Measurements from ENCODE around the gene SLC9A2. TPM values are rescaled to one million over a fixed set of nuclear protein-coding genes. Genes with fewer than 3 reads are reported as not detected.

The SLC9A2 gene
- total RNA-seq, 2 donors from 2014 or later: not detected

DNA sequence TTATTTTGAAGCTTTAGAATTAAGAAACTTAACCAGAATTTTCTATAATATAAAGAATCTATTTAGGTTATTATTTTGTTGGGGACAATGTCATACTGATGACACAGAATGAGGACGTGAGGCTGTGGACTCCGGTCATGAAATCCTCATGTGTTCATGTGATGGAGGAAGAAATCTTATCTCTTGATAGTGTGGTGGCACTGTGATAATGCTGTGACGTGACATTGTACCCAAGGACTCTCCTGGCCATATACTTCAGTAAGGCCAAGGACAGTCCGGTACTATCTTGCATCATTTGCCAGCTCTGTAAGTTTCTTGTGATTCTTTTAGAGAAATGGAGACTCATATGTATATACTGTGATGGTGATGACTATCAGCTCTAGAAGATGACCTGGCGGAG lies 59.1 kb downstream of the SLC9A2 start:
- Histone ChIP-seq H3K27ac (ENCODE audit: low read depth, low read length) (no peak overlapping the region), H3K36me3 (ENCODE audit: control insufficient read depth, insufficient read depth, low read length) (no peaks in the 10 kb centered on the region), H3K9ac (ENCODE audit: extremely low read depth, low read length, poor library complexity, severe bottlenecking) (no peak overlapping the region), H3K4me3 (ENCODE audit: low read length) (no peak overlapping the region), H3K27me3 (ENCODE audit: control insufficient read depth, insufficient read depth, low read length, poor library complexity, severe bottlenecking) (no peaks in the 10 kb centered on the region), H3K4me1 (ENCODE audit: control insufficient read depth, insufficient read depth, low read length) (no peaks in the 10 kb centered on the region), H3K9me3 (ENCODE audit: control insufficient read depth, low read length) (no peaks in the 10 kb centered on the region)
- Mint-ChIP-seq H3K9me3 (no peaks in the 10 kb centered on the region), H3K27me3 (ENCODE audit: insufficient read depth) (peaks cover 2% of the 10 kb centered on the region), H3K36me3 (ENCODE audit: low read depth) (no peaks in the 10 kb centered on the region), H3K4me1 (no peaks in the 10 kb centered on the region), H3K27ac (no peak overlapping the region), H3K4me3 (no peak overlapping the region)
- DNase-seq: no peak
- WGBS, 2 experiments (ENCODE audit: insufficient coverage in 1 of 2, insufficient read length in 1 of 2): 87% methylated on average over 5 of the region's 5 CpGs; no CpG with 5 or more reads in 1 of the 2 experiments
- TF ChIP-seq, protein P1, sequence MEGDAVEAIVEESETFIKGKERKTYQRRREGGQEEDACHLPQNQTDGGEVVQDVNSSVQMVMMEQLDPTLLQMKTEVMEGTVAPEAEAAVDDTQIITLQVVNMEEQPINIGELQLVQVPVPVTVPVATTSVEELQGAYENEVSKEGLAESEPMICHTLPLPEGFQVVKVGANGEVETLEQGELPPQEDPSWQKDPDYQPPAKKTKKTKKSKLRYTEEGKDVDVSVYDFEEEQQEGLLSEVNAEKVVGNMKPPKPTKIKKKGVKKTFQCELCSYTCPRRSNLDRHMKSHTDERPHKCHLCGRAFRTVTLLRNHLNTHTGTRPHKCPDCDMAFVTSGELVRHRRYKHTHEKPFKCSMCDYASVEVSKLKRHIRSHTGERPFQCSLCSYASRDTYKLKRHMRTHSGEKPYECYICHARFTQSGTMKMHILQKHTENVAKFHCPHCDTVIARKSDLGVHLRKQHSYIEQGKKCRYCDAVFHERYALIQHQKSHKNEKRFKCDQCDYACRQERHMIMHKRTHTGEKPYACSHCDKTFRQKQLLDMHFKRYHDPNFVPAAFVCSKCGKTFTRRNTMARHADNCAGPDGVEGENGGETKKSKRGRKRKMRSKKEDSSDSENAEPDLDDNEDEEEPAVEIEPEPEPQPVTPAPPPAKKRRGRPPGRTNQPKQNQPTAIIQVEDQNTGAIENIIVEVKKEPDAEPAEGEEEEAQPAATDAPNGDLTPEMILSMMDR (conservative IDR thresholded peaks at IDR 0.05): no peak

- WGBS, 2 experiments (ENCODE audit: insufficient coverage in 1 of 2, insufficient read length in 1 of 2): 90 to 94% methylated on average over 9 to 11 of the region's 11 CpGs
- no peak overlapping the region for H3K27ac ChIP-seq (ENCODE audit: low read depth, low read length)
- H3K4me3 Mint-ChIP-seq: no peak overlapping the region
- H3K36me3 Mint-ChIP-seq (ENCODE audit: low read depth): no peaks in the 10 kb centered on the region
- TF ChIP-seq, protein P1 (conservative IDR thresholded peaks at IDR 0.05): no peak
- H3K36me3 ChIP-seq (ENCODE audit: control insufficient read depth, insufficient read depth, low read length): no peaks in the 10 kb centered on the region
- H3K4me1 ChIP-seq (ENCODE audit: control insufficient read depth, insufficient read depth, low read length): no peaks in the 10 kb centered on the region
- no peaks in the 10 kb centered on the region for H3K9me3 ChIP-seq (ENCODE audit: control insufficient read depth, low read length)
- no peaks in the 10 kb centered on the region for H3K4me1 Mint-ChIP-seq
- H3K27ac Mint-ChIP-seq: no peak overlapping the region
- H3K9me3 Mint-ChIP-seq: no peaks in the 10 kb centered on the region
- no peaks in the 10 kb centered on the region for H3K27me3 Mint-ChIP-seq (ENCODE audit: insufficient read depth)
- no peak overlapping the region for H3K9ac ChIP-seq (ENCODE audit: extremely low read depth, low read length, poor library complexity, severe bottlenecking)
- H3K27me3 ChIP-seq (ENCODE audit: control insufficient read depth, insufficient read depth, low read length, poor library complexity, severe bottlenecking): no peaks in the 10 kb centered on the region
- no peak overlapping the region for H3K4me3 ChIP-seq (ENCODE audit: low read length)
- DNase-seq: no peak
These were observed 67.4 kb downstream of the SLC9A2 start for GRCh38 chr2:102686479-102687439.

GRCh38 chr2:102690012-102690411 lies 70.7 kb downstream of the SLC9A2 start:
- Histone ChIP-seq H3K36me3 (ENCODE audit: control insufficient read depth, insufficient read depth, low read length) (no peaks in the 10 kb centered on the region), H3K9me3 (ENCODE audit: control insufficient read depth, low read length) (no peaks in the 10 kb centered on the region), H3K4me3 (ENCODE audit: low read length) (no peak overlapping the region), H3K27ac (ENCODE audit: low read depth, low read length) (no peak overlapping the region), H3K4me1 (ENCODE audit: control insufficient read depth, insufficient read depth, low read length) (no peaks in the 10 kb centered on the region), H3K27me3 (ENCODE audit: control insufficient read depth, insufficient read depth, low read length, poor library complexity, severe bottlenecking) (no peaks in the 10 kb centered on the region), H3K9ac (ENCODE audit: extremely low read depth, low read length, poor library complexity, severe bottlenecking) (no peak overlapping the region)
- TF ChIP-seq, protein P1 (conservative IDR thresholded peaks at IDR 0.05): no peak
- H3K36me3 Mint-ChIP-seq (ENCODE audit: low read depth): no peaks in the 10 kb centered on the region
- no peaks in the 10 kb centered on the region for H3K9me3 Mint-ChIP-seq
- DNase-seq: no peak
- no peak overlapping the region for H3K27ac Mint-ChIP-seq
- H3K27me3 Mint-ChIP-seq (ENCODE audit: insufficient read depth): no peaks in the 10 kb centered on the region
- no peak overlapping the region for H3K4me3 Mint-ChIP-seq
- WGBS, 2 experiments (ENCODE audit: insufficient coverage in 1 of 2, insufficient read length in 1 of 2): 71 to 73% methylated on average over 5 of the region's 5 CpGs
- H3K4me1 Mint-ChIP-seq: no peaks in the 10 kb centered on the region
